IMR-90 (cell line): ENCODE data around the gene CHST1.

Experiments used
- BHLHE40 ChIP-seq: fragments of 150-350 bp; IDR thresholded peaks from 2 replicates; pipeline ENCODE4 v1.6.1; 2016; ENCODE audit warnings: mild to moderate bottlenecking, low read depth, low read length
- CEBPB ChIP-seq: IDR thresholded peaks from 2 replicates; pipeline ENCODE4 v1.6.1; 2012; ENCODE audit warnings: low read depth, low read length, improper control_type of control experiment
- CTCF ChIP-seq: conservative IDR thresholded peaks from 2 replicates; pipeline ENCODE4 v1.5.1; 2012; ENCODE audit warnings: mild to moderate bottlenecking, low read depth, low read length, improper control_type of control experiment
- ELK1 ChIP-seq: fragments of 150-350 bp; IDR thresholded peaks from 2 replicates; pipeline ENCODE4 v1.6.1; 2016; ENCODE audit warnings: low read depth, mild to moderate bottlenecking, low read length, moderate library complexity, borderline replicate concordance
- MAZ ChIP-seq: IDR thresholded peaks from 2 replicates; pipeline ENCODE4 v1.6.1; 2012; ENCODE audit warnings: low read depth, mild to moderate bottlenecking, low read length, improper control_type of control experiment, moderate library complexity, borderline replicate concordance
- POLR2A ChIP-seq: IDR thresholded peaks from 2 replicates; pipeline ENCODE4 v1.6.1; 2012; ENCODE audit warnings: mild to moderate bottlenecking, low read depth, low read length
- RAD21 ChIP-seq: IDR thresholded peaks from 2 replicates; pipeline ENCODE4 v1.6.1; 2012; ENCODE audit warnings: low read length, improper control_type of control experiment
- RFX5 ChIP-seq: IDR thresholded peaks from 2 replicates; pipeline ENCODE4 v1.8.0; 2012; ENCODE audit warnings: low read depth, mild to moderate bottlenecking, low read length, moderate library complexity
- SMC3 ChIP-seq: fragments of 150-350 bp; IDR thresholded peaks from 2 replicates; pipeline ENCODE4 v1.6.1; 2016; ENCODE audit warnings: low read depth, mild to moderate bottlenecking, antibody characterized with exemption, low read length, moderate library complexity
- USF2 ChIP-seq: fragments of 150-350 bp; IDR thresholded peaks from 2 replicates; pipeline ENCODE4 v1.6.1; 2017; ENCODE audit warnings: mild to moderate bottlenecking, antibody characterized with exemption, low read length, low read depth

- TF ChIP-seq CTCF, result no peak
- no peak for TF ChIP-seq SMC3
- no peak for TF ChIP-seq RAD21
- no peak for TF ChIP-seq POLR2A
- no peak for TF ChIP-seq RFX5
- no peak for TF ChIP-seq USF2
- TF ChIP-seq BHLHE40, result no peak
- no peak for TF ChIP-seq MAZ
- TF ChIP-seq ELK1, result no peak
- no peak for TF ChIP-seq CEBPB
These were observed 61.3 kb downstream of the CHST1 start for GRCh38 chr11:45603946-45604682.
